ENCODE data around the gene UGDH. TPM values are rescaled to one million over a fixed set of nuclear protein-coding genes. Genes with fewer than 3 reads are reported as not detected.

The UGDH gene
- total and polyA plus RNA-seq, 9 of the 15 experiments (the other 6 are each of a cell fraction or from before 2014, with no cell fraction given): 5.5 to 21.7 (median 16.2) TPM

GRCh38 chr4:39527296-39528060, at the start of gene UGDH (continued):
- TF ChIP-seq FOXO4 (CRISPR knock-in tag; IDR thresholded peaks at IDR 0.05) (no peak), ZNF263 (CRISPR knock-in tag; IDR thresholded peaks at IDR 0.05; ENCODE audit: borderline replicate concordance) (no peak; the same call in 1 of the 2 replicates), POU5F1 (IDR thresholded peaks at IDR 0.05; ENCODE audit: borderline replicate concordance, low read depth, low read length, partially characterized antibody) (no peak), HMBOX1 (IDR thresholded peaks at IDR 0.05) (no peak), BACH1 (tag; IDR thresholded peaks at IDR 0.05) (no peak), ZNF407 (IDR thresholded peaks at IDR 0.05; ENCODE audit: low read depth) (no peak), CCNT2 (IDR thresholded peaks at IDR 0.05; ENCODE audit: borderline replicate concordance, extremely low read depth, insufficient read length, low read depth, low read length) (peak; percentile 59), POLR3G (IDR thresholded peaks at IDR 0.05; ENCODE audit: extremely low read depth, insufficient read length, insufficient replicate concordance) (no peak), PML (IDR thresholded peaks at IDR 0.05; ENCODE audit: low read length) (peak; percentile 83; the same call in 1 of the 2 replicates), RNF219 (CRISPR knock-in tag; IDR thresholded peaks at IDR 0.05) (no peak), HIVEP1 (CRISPR knock-in tag; IDR thresholded peaks at IDR 0.05) (no peak; the same call in 1 of the 2 replicates), NFATC3 (IDR thresholded peaks at IDR 0.05) (no peak), ZFPM2 (CRISPR knock-in tag; IDR thresholded peaks at IDR 0.05) (no peak), ZNF436 (CRISPR knock-in tag; IDR thresholded peaks at IDR 0.05) (no peak), ZNF239 (CRISPR knock-in tag; IDR thresholded peaks at IDR 0.05) (no peak)
